HepG2 (cell line): ENCODE results near the gene BIRC7. TPM values are rescaled to one million over a fixed set of nuclear protein-coding genes. Genes with fewer than 3 reads are reported as not detected.

Experiments used
- EHMT2 ChIP-seq: fragments of 200-600 bp; sonication (generic); IDR thresholded peaks from 2 replicates; pipeline ENCODE4 v1.7.0; 2017; ENCODE audit warnings: antibody characterized with exemption, low read depth, low read length, borderline replicate concordance
- ELF4 ChIP-seq: sonication (generic); formaldehyde crosslinking; IDR thresholded peaks from 2 replicates; pipeline ENCODE4 v1.5.0; 2020; ENCODE audit warnings: missing genetic modification reagents, mild to moderate bottlenecking, moderate library complexity, borderline replicate concordance
- KMT2B ChIP-seq: IDR thresholded peaks from 2 replicates; pipeline ENCODE4 v1.6.1; 2016; ENCODE audit warnings: missing genetic modification reagents, missing compliant biosample characterization
- MIER2 ChIP-seq: IDR thresholded peaks from 2 replicates; pipeline ENCODE4 v1.6.1; 2016; ENCODE audit warnings: missing biosample characterization, missing genetic modification reagents
- NFIB ChIP-seq: sonication (generic); formaldehyde crosslinking; IDR thresholded peaks from 2 replicates; pipeline ENCODE4 v1.9.0; 2021; ENCODE audit warnings: missing genetic modification reagents, mild to moderate bottlenecking, borderline replicate concordance
- PAF1 ChIP-seq: IDR thresholded peaks from 2 replicates; pipeline ENCODE4 v1.6.1; 2016; ENCODE audit warnings: missing genetic modification reagents, missing compliant biosample characterization
- RBM39 ChIP-seq: fragments of 200-400 bp; formaldehyde crosslinking; IDR thresholded peaks from one replicate; pipeline ENCODE4 v1.6.1; 2018; ENCODE audit warnings: antibody characterized with exemption, mild to moderate bottlenecking, low read depth, low read length; ENCODE audit not compliant: poor library complexity, severe bottlenecking
- ZNF143 ChIP-seq: sonication (generic); formaldehyde crosslinking; IDR thresholded peaks from 2 replicates; pipeline ENCODE4 v1.4.0; 2020; ENCODE audit warnings: missing genetic modification reagents
- ZNF17 ChIP-seq: sonication (generic); formaldehyde crosslinking; IDR thresholded peaks from 2 replicates; pipeline ENCODE4 v1.5.0; 2020; ENCODE audit warnings: mild to moderate bottlenecking, missing genetic modification reagents
- ZNF660 ChIP-seq: sonication (generic); formaldehyde crosslinking; IDR thresholded peaks from 2 replicates; pipeline ENCODE4 v1.5.1; 2020; ENCODE audit warnings: mild to moderate bottlenecking, low read depth, missing genetic modification reagents, borderline replicate concordance
- polyA plus RNA-seq, 8 experiments: library from polyadenylated mRNA; depleted of rRNA in 3 of 8; stranded (reverse) in 7 of 8; unstranded in 1 of 8; fragments of >200 nt; fragmentation: Illumina TruSeq in 4 of 8; extraction: Trizol in 4 of 8; gene quantifications; 2 replicates each; pipeline versions ENCODE4 v1.2.1 to v1.2.3, GENCODE V29; 2011 to 2016; ENCODE audit warnings: low read depth in 4 of 8, missing spikeins in 1 of 8, mixed read lengths in 1 of 8; ENCODE audit not compliant: insufficient read depth in 1 of 8
- total RNA-seq, 5 experiments: library from RNA; depleted of rRNA; stranded (reverse); fragments of >200 nt; fragmentation: Illumina TruSeq; extraction: Trizol; gene quantifications; 2 replicates each; pipeline ENCODE4 v1.2.3, GENCODE V29; 2016; ENCODE audit warnings: low read depth in 1 of 5
- TF ChIP-seq, protein P1 (sequence below): sonication (generic); formaldehyde crosslinking; conservative IDR thresholded peaks from 2 replicates; pipeline ENCODE4 v1.4.0; 2020; ENCODE audit warnings: mild to moderate bottlenecking, missing genetic modification reagents, moderate library complexity
- TF ChIP-seq, protein P2 (sequence below): sonication (generic); formaldehyde crosslinking; conservative IDR thresholded peaks from 2 replicates; pipeline ENCODE4 v1.4.0; 2020; ENCODE audit warnings: missing genetic modification reagents
- TF ChIP-seq, protein P3 (sequence below): IDR thresholded peaks from 2 replicates; pipeline ENCODE4 v1.6.1; 2016
- TF ChIP-seq, protein P4 (sequence below): sonication (generic); formaldehyde crosslinking; IDR thresholded peaks from 2 replicates; pipeline ENCODE4 v1.9.0; 2021; ENCODE audit warnings: missing genetic modification reagents, borderline replicate concordance
- TF ChIP-seq, protein P5 (sequence below), 2 experiments: sonication (generic) in 1 of 2; formaldehyde crosslinking in 1 of 2; IDR thresholded peaks; 2 replicates each; pipeline versions ENCODE4 v1.5.1 to v1.6.1; 2011 to 2020; ENCODE audit warnings: borderline replicate concordance in 1 of 2, low read depth in 1 of 2, low read length in 1 of 2, mild to moderate bottlenecking in 1 of 2, missing genetic modification reagents in 1 of 2, moderate library complexity in 1 of 2
- TF ChIP-seq, protein P6 (sequence below): IDR thresholded peaks from 2 replicates; pipeline ENCODE4 v1.6.1; 2016; ENCODE audit warnings: missing compliant biosample characterization, missing genetic modification reagents, borderline replicate concordance

The BIRC7 gene
- total and polyA plus RNA-seq, 2 of the 13 experiments (the other 11 are each of a cell fraction or from before 2014, with no cell fraction given): 0.27 to 5.1 TPM

DNA sequence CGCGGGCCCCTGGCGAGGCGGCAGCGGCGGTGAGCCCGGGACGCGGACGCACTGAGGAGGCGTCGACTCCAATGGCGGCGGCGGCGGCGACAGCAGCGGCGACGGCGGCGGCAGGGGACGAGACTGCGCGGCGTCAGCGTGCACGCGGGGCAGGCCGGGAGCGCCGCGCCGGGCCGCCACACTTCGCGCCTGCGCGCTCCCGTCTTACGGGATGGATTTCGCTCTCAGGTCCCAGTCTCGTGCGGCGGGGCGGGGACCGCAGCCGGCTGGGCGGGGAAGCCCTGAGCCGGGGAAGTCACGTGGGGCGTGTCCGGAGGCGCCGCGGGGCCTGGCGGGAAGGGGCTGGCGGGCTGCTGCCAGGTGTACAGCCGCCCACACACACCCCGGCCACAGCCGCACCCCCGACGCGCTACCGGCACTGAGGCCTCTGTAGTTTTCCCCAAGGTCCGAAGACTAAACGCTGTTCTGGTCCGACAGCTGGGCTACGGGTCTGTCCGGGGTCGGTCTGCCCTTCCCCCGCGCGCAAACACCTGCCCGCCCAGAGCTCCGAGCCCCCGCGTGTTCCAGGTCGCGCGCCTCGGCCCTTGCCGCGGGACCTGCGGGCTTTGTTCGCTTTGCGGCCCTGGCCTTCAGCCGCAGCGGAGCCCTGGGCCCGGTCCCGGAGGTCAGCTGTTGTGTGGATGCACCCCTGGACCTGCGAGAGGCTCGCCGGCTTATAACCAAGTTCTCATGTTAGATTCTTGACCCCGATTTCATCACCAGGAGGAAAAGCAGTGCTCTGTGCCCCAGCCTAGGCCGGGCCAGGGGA lies 19.5 kb upstream of the BIRC7 start, which contains the start of gene YTHDF1 (continued):
- TF ChIP-seq, protein P1, sequence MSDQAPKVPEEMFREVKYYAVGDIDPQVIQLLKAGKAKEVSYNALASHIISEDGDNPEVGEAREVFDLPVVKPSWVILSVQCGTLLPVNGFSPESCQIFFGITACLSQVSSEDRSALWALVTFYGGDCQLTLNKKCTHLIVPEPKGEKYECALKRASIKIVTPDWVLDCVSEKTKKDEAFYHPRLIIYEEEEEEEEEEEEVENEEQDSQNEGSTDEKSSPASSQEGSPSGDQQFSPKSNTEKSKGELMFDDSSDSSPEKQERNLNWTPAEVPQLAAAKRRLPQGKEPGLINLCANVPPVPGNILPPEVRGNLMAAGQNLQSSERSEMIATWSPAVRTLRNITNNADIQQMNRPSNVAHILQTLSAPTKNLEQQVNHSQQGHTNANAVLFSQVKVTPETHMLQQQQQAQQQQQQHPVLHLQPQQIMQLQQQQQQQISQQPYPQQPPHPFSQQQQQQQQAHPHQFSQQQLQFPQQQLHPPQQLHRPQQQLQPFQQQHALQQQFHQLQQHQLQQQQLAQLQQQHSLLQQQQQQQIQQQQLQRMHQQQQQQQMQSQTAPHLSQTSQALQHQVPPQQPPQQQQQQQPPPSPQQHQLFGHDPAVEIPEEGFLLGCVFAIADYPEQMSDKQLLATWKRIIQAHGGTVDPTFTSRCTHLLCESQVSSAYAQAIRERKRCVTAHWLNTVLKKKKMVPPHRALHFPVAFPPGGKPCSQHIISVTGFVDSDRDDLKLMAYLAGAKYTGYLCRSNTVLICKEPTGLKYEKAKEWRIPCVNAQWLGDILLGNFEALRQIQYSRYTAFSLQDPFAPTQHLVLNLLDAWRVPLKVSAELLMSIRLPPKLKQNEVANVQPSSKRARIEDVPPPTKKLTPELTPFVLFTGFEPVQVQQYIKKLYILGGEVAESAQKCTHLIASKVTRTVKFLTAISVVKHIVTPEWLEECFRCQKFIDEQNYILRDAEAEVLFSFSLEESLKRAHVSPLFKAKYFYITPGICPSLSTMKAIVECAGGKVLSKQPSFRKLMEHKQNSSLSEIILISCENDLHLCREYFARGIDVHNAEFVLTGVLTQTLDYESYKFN: peak; percentile 73
- TF ChIP-seq MIER2 (CRISPR knock-in tag): no peak
- TF ChIP-seq PAF1: no peak
- TF ChIP-seq RBM39: peak; percentile 86
- TF ChIP-seq, protein P2, sequence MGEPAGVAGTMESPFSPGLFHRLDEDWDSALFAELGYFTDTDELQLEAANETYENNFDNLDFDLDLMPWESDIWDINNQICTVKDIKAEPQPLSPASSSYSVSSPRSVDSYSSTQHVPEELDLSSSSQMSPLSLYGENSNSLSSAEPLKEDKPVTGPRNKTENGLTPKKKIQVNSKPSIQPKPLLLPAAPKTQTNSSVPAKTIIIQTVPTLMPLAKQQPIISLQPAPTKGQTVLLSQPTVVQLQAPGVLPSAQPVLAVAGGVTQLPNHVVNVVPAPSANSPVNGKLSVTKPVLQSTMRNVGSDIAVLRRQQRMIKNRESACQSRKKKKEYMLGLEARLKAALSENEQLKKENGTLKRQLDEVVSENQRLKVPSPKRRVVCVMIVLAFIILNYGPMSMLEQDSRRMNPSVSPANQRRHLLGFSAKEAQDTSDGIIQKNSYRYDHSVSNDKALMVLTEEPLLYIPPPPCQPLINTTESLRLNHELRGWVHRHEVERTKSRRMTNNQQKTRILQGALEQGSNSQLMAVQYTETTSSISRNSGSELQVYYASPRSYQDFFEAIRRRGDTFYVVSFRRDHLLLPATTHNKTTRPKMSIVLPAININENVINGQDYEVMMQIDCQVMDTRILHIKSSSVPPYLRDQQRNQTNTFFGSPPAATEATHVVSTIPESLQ (CRISPR knock-in tag): 0 out of 2 replicates have a peak, but pooled peaks have one; percentile 56
- TF ChIP-seq ELF4 (CRISPR knock-in tag): no peak
- TF ChIP-seq, protein P3, sequence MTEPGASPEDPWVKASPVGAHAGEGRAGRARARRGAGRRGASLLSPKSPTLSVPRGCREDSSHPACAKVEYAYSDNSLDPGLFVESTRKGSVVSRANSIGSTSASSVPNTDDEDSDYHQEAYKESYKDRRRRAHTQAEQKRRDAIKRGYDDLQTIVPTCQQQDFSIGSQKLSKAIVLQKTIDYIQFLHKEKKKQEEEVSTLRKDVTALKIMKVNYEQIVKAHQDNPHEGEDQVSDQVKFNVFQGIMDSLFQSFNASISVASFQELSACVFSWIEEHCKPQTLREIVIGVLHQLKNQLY: peak; percentile 79; the same call in 1 of the 2 replicates
- TF ChIP-seq, protein P4, sequence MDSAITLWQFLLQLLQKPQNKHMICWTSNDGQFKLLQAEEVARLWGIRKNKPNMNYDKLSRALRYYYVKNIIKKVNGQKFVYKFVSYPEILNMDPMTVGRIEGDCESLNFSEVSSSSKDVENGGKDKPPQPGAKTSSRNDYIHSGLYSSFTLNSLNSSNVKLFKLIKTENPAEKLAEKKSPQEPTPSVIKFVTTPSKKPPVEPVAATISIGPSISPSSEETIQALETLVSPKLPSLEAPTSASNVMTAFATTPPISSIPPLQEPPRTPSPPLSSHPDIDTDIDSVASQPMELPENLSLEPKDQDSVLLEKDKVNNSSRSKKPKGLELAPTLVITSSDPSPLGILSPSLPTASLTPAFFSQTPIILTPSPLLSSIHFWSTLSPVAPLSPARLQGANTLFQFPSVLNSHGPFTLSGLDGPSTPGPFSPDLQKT (CRISPR knock-in tag): peak; percentile 41; the same call in 1 of the 2 replicates
- TF ChIP-seq ZNF660 (CRISPR knock-in tag): 0 out of 2 replicates have a peak, but pooled peaks have one; percentile 58
- peak; percentile 89 for TF ChIP-seq ZNF143 (CRISPR knock-in tag)
- peak; percentile 92 for TF ChIP-seq NFIB (CRISPR knock-in tag)
- TF ChIP-seq ZNF17 (CRISPR knock-in tag): no peak
- TF ChIP-seq EHMT2: no peak
- TF ChIP-seq KMT2B: peak; percentile 74; the same call in 1 of the 2 replicates
- TF ChIP-seq, protein P5, sequence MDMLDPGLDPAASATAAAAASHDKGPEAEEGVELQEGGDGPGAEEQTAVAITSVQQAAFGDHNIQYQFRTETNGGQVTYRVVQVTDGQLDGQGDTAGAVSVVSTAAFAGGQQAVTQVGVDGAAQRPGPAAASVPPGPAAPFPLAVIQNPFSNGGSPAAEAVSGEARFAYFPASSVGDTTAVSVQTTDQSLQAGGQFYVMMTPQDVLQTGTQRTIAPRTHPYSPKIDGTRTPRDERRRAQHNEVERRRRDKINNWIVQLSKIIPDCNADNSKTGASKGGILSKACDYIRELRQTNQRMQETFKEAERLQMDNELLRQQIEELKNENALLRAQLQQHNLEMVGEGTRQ (IDR thresholded peaks at IDR 0.05; ENCODE audit: low read depth, low read length): peak; percentile 95
- TF ChIP-seq, protein P5 (CRISPR knock-in tag; IDR thresholded peaks at IDR 0.05; ENCODE audit: borderline replicate concordance): peak; percentile 94; the same call in 1 of the 2 replicates
- TF ChIP-seq, protein P6, sequence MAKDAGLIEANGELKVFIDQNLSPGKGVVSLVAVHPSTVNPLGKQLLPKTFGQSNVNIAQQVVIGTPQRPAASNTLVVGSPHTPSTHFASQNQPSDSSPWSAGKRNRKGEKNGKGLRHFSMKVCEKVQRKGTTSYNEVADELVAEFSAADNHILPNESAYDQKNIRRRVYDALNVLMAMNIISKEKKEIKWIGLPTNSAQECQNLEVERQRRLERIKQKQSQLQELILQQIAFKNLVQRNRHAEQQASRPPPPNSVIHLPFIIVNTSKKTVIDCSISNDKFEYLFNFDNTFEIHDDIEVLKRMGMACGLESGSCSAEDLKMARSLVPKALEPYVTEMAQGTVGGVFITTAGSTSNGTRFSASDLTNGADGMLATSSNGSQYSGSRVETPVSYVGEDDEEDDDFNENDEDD: peak; percentile 97
